Liver (tissue), 9 donors: ENCODE data around the gene CLEC16A. TPM values are rescaled to one million over a fixed set of nuclear protein-coding genes. Genes with fewer than 3 reads are reported as not detected.

Experiments used
- DNase-seq: peaks from one replicate; pipeline ENCODE4 v3.0.0-alpha.2; 2017; ENCODE audit warnings: low spot score
- H3K27ac ChIP-seq, 2 donors: one replicate each; pipeline ENCODE4 v1.7.0; 2013; ENCODE audit warnings: inconsistent platforms in 2 of 2, low read length in 2 of 2, control low read depth in 1 of 2, low read depth in 1 of 2, mild to moderate bottlenecking in 1 of 2
- H3K27me3 ChIP-seq, 4 donors: one replicate each; pipeline versions ENCODE4 v1.6.1 to v1.7.0; 2013; ENCODE audit warnings: low read length in 3 of 4, inconsistent platforms in 1 of 4, mild to moderate bottlenecking in 1 of 4, moderate library complexity in 1 of 4; ENCODE audit not compliant: control insufficient read depth in 4 of 4, insufficient read depth in 4 of 4
- H3K36me3 ChIP-seq, 4 donors: one replicate each; pipeline versions ENCODE4 v1.6.1 to v1.7.0; 2013; ENCODE audit warnings: low read length in 3 of 4, mild to moderate bottlenecking in 3 of 4, low read depth in 1 of 4, moderate library complexity in 1 of 4; ENCODE audit not compliant: control insufficient read depth in 4 of 4, insufficient read depth in 3 of 4
- H3K4me1 ChIP-seq, 4 donors: one replicate each; pipeline versions ENCODE4 v1.6.1 to v1.7.0; 2013; ENCODE audit warnings: low read length in 3 of 4, mild to moderate bottlenecking in 3 of 4, moderate library complexity in 1 of 4; ENCODE audit not compliant: control insufficient read depth in 4 of 4, insufficient read depth in 4 of 4
- H3K4me3 ChIP-seq, 3 donors: one replicate each; pipeline versions ENCODE4 v1.6.1 to v1.7.0; 2013; ENCODE audit warnings: low read length in 3 of 3, control low read depth in 1 of 3, low read depth in 1 of 3, mild to moderate bottlenecking in 1 of 3
- H3K9ac ChIP-seq, 2 donors: one replicate each; pipeline ENCODE4 v1.7.0; 2013; ENCODE audit warnings: low read length in 2 of 2, mild to moderate bottlenecking in 2 of 2, moderate library complexity in 2 of 2, control low read depth in 1 of 2, low read depth in 1 of 2
- H3K9me3 ChIP-seq, 4 donors: one replicate each; pipeline versions ENCODE4 v1.6.1 to v1.7.0; 2013; ENCODE audit warnings: low read length in 3 of 4; ENCODE audit not compliant: control insufficient read depth in 4 of 4
- CTCF ChIP-seq: fragments of 150-350 bp; IDR thresholded peaks from 2 replicates; pipeline ENCODE4 v1.5.1; 2017; ENCODE audit warnings: improper control_type of control experiment, low read depth, low read length; ENCODE audit not compliant: missing input control
- EGR1 ChIP-seq, 2 donors: IDR thresholded peaks; 2 replicates each; pipeline ENCODE4 v1.6.1; 2016 to 2018; ENCODE audit warnings: antibody characterized with exemption in 2 of 2, low read depth in 2 of 2
- FOXA1 ChIP-seq: IDR thresholded peaks from 2 replicates; pipeline ENCODE4 v1.6.1; 2016; ENCODE audit warnings: antibody characterized with exemption
- FOXA2 ChIP-seq: IDR thresholded peaks from 2 replicates; pipeline ENCODE4 v1.6.1; 2016; ENCODE audit warnings: antibody characterized with exemption
- HNF4A ChIP-seq, 2 donors: conservative IDR thresholded peaks; 2 replicates each; pipeline ENCODE4 v1.6.1; 2016; ENCODE audit warnings: antibody characterized with exemption in 2 of 2, mild to moderate bottlenecking in 2 of 2
- JUND ChIP-seq, 2 donors: IDR thresholded peaks; 2 replicates each; pipeline ENCODE4 v1.6.1; 2016; ENCODE audit warnings: antibody characterized with exemption in 2 of 2
- MAX ChIP-seq: IDR thresholded peaks from 2 replicates; pipeline ENCODE4 v1.6.1; 2016; ENCODE audit warnings: antibody characterized with exemption
- NR2F2 ChIP-seq: IDR thresholded peaks from 2 replicates; pipeline ENCODE4 v1.6.1; 2016; ENCODE audit warnings: antibody characterized with exemption
- RXRA ChIP-seq, 2 donors: IDR thresholded peaks; 2 replicates each; pipeline ENCODE4 v1.6.1; 2017 to 2018; ENCODE audit warnings: antibody characterized with exemption in 2 of 2, mild to moderate bottlenecking in 1 of 2
- TAF1 ChIP-seq: conservative IDR thresholded peaks from 2 replicates; pipeline ENCODE4 v1.6.1; 2016; ENCODE audit warnings: antibody characterized with exemption, mild to moderate bottlenecking
- WGBS: extraction: QIAGEN DNeasy Blood & Tissue Kit; methylation state at CpG from one replicate; pipeline ENCODE4 v1.1.7; 2013; 5-methylcytosine and 5-hydroxymethylcytosine counted together
- polyA plus RNA-seq, 2 donors: library from polyadenylated mRNA; stranded (reverse) in 1 of 2; unstranded in 1 of 2; fragments of 200-250 nt in 1 of 2; fragments of >200 nt in 1 of 2; fragmentation: Nextera tagmentation in 1 of 2; extraction: Ambion mirVana in 1 of 2; gene quantifications; one replicate each; pipeline versions ENCODE4 v1.2.1 to v1.2.3, GENCODE V29; 2013 to 2015
- total RNA-seq, 2 donors: library from RNA; depleted of rRNA; stranded (reverse); fragments of >200 nt; gene quantifications; one replicate each; pipeline ENCODE4 v1.2.3, GENCODE V29; 2014
- TF ChIP-seq, protein P1 (sequence below): IDR thresholded peaks from 2 replicates; pipeline ENCODE4 v1.6.1; 2016; ENCODE audit warnings: antibody characterized with exemption, mild to moderate bottlenecking
- donor health status: healthy.
- donor health status: healthy.
- donor health status: healthy.
- donor health status: healthy.
- donor health status: healthy.

The CLEC16A gene
- total and polyA plus RNA-seq, 4 donors, result 9.7 to 23.0 (median 17.4) TPM

GRCh38 chr16:11108466-11108805 lies 164.1 kb downstream of the CLEC16A start:
- H3K9me3 ChIP-seq, result peaks cover 0 to 7% (median 1%) of the 10 kb centered on the region in 4 donors
- no peak overlapping the region for H3K4me3 ChIP-seq
- H3K36me3 ChIP-seq, result peaks cover 0 to 4% (median 0%) of the 10 kb centered on the region in 4 donors
- H3K27me3 ChIP-seq, result no peaks in the 10 kb centered on the region
- peaks cover 6 to 12% (median 10%) of the 10 kb centered on the region in 4 donors for H3K4me1 ChIP-seq
- no peak for TF ChIP-seq HNF4A (conservative IDR thresholded peaks at IDR 0.05)
- no peak for TF ChIP-seq TAF1
- TF ChIP-seq CTCF, result no peak
- no peak for TF ChIP-seq JUND (IDR thresholded peaks at IDR 0.05)
- H3K27ac ChIP-seq, result no peak overlapping the region
- no peak for DNase-seq
- no peak overlapping the region for H3K9ac ChIP-seq

GRCh38 chr16:11109566-11109965 lies 165.2 kb downstream of the CLEC16A start:
- Histone ChIP-seq H3K4me1 (peaks cover 4 to 11% (median 7%) of the 10 kb centered on the region in 4 donors), H3K36me3 (peaks cover 0 to 4% (median 0%) of the 10 kb centered on the region in 4 donors), H3K27me3 (no peaks in the 10 kb centered on the region), H3K9me3 (peaks cover 0 to 7% (median 1%) of the 10 kb centered on the region in 4 donors), H3K9ac (no peak overlapping the region), H3K27ac (no peak overlapping the region), H3K4me3 (no peak overlapping the region)
- DNase-seq, result no peak
- TF ChIP-seq NR2F2 (peak; percentile 46), FOXA2 (no peak), RXRA (IDR thresholded peaks at IDR 0.05) (peak; percentile 45 to 55), CTCF (no peak), FOXA1 (no peak), MAX (no peak), JUND (IDR thresholded peaks at IDR 0.05) (no peak), EGR1 (IDR thresholded peaks at IDR 0.05; ENCODE audit: low read depth in 2 of 2) (no peak)
- TF ChIP-seq, protein P1, sequence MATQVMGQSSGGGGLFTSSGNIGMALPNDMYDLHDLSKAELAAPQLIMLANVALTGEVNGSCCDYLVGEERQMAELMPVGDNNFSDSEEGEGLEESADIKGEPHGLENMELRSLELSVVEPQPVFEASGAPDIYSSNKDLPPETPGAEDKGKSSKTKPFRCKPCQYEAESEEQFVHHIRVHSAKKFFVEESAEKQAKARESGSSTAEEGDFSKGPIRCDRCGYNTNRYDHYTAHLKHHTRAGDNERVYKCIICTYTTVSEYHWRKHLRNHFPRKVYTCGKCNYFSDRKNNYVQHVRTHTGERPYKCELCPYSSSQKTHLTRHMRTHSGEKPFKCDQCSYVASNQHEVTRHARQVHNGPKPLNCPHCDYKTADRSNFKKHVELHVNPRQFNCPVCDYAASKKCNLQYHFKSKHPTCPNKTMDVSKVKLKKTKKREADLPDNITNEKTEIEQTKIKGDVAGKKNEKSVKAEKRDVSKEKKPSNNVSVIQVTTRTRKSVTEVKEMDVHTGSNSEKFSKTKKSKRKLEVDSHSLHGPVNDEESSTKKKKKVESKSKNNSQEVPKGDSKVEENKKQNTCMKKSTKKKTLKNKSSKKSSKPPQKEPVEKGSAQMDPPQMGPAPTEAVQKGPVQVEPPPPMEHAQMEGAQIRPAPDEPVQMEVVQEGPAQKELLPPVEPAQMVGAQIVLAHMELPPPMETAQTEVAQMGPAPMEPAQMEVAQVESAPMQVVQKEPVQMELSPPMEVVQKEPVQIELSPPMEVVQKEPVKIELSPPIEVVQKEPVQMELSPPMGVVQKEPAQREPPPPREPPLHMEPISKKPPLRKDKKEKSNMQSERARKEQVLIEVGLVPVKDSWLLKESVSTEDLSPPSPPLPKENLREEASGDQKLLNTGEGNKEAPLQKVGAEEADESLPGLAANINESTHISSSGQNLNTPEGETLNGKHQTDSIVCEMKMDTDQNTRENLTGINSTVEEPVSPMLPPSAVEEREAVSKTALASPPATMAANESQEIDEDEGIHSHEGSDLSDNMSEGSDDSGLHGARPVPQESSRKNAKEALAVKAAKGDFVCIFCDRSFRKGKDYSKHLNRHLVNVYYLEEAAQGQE, result no peak
- WGBS, result 86% methylated on average over 6 of the region's 6 CpGs
